Dermis blood vessel endothelial cell (primary cell): ENCODE results near the gene PREX1. TPM values are rescaled to one million over a fixed set of nuclear protein-coding genes. Genes with fewer than 3 reads are reported as not detected.
"Not testable (repeated sequence)": the region's sequence is repeated elsewhere in the genome, so short reads cannot be mapped to it uniquely, and the experiment has no call there.

Experiments used
- DNase-seq: peaks from one replicate; pipeline ENCODE4 v3.0.0; 2010
- total RNA-seq: library from RNA; depleted of rRNA; stranded (reverse); fragments of >200 nt; gene quantifications from 2 replicates; pipeline ENCODE4 v1.2.3, GENCODE V29; 2014

The PREX1 gene
- total RNA-seq, 1 donor from 2014 or later = 63.1 TPM

DNA sequence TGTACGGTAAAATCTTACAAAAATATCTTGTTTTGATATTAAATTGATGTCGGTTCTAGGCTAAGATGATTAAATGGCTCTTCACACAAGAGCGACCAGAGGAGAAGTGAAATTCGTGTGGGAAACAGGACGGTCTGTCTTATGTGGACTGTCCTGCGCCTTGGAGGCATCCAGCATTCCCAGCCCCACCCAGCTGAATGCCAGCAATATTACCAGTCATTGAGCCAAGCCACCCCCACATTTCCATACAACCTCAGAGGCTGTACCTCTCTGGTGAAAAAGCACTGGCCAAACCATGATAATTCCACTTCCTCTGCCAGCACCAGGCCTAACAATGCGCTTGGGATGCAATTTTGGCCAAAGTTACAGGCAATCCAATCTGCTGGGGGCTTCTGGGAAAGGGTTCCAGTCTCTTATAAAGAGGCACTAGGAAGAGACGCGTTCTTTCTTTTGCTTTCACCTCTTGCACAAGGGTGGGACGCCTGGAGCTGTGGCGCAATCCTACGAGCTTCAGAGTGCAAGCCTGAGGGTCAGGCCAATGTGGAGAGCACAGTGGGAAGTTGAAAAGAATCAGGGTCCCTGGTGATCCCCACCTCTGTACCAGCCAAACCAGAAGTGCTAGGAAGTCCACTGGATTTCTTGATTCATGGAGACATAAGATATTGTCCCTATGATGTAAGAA lies 213.1 kb downstream of the PREX1 start:
- no peak for DNase-seq

DNA sequence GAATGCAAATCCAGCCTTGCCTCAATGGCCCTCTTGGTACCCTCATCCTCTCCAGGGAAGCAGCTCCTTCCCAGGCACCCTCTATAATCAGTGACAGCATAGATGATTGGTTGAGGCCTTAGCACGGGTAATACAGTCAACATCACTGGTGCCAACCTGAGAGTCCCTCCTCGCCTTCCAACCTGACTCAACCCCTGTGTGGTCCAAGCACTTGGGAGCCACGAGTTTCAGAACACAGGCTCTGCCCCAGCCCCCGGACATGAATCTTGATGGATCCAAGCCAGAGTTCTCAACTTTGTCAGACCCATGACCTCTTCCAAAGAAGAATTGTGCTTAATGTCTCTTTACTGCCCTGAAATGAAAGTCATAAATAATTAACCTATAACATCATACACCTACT lies 213.9 kb downstream of the PREX1 start:
- DNase-seq = no peak

DNA sequence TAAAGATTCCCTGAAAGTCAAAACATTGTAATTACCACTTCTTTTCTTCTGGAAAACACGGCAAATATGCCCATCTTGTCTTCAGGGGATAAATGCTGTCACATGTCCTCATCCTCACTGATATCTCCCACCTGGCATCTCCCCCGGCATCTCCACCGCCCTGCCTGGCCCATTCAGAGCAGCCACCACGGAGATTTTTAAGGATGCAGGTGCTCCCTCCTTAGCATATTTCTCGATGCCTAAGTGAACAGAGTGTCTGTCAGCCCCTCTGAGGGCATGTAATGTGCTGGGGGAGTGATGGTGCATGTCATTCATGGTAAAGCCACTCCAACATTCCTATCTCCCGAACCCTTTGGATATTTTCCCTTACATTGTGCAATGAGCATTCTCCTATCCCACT lies 215.5 kb downstream of the PREX1 start:
- no peak for DNase-seq

DNA sequence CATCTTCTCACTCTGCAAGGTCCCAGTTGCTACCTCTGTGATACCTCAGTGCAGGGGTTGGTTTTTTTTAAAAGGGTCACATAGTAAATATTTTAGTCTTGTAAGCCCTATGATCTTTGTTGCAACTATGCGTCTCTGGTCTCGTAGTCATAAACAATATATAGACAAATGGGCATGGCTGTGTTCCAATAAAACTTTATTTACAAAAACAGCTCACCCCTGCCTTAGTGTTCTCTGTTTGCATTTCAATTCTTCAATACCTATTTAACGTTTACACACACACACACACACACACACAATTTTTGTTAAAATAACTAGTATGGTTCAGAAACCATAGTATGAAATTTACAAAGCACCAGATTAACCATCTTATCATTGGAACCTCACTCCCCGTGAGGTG lies 216.8 kb downstream of the PREX1 start:
- DNase-seq = no peak

DNA sequence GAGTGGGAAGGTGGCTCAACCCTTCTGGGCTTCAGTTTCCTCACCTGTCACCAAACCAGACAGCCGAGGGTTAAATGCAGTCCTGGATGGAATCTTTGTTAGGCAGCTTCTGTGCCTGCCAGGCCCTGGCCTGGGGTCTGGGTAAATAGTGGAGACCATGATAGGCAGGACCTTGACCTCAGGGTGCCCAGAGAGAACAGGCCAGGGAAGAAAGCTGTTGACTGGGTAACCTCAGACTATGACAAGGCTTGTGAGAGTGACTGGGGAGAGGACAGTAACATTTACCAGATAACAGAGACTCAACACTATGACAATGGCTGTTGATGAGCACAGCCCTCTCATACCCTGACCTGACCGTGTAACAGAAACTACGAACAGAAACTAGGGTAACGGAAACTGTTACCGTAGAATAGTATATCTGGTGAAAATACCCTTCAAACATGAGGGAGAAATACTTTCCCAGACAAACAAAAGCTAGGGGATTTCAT lies 218.3 kb downstream of the PREX1 start:
- no peak for DNase-seq

DNA sequence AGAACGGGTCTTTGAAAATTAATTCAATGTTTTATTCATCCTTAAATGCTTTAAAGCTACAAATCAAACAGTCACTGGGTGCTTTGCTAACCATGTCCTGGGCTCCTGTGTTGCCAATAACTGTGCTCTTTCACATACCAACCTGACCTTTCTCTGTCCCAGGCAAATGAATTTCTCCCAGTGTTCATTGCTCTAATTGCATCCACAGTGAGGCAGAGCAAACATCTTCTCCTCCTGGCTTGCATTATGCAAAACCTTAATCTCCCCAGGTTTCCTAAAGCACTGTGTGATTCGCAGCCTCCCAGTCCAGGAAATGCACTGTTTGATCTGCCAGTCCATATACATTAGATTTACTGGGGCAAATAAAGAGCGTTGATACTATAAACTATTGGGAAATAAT lies 219.0 kb downstream of the PREX1 start:
- no peak for DNase-seq

DNA sequence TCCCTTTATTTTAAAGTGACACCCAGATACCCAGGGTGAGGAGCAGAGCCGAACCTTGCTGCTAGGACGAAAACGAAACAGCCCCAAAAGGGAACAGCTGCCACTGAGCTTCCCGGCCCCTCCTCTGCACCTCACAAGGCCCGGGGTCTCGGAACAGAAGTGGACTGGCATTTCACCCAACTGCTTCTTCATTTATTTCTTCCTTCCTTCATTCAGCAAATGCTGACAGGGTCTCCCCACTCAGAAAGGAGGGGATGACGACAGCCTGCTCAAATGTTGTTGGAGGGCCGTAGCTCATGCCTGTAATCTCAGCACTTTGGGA lies 220.3 kb downstream of the PREX1 start:
- DNase-seq = no peak

DNA sequence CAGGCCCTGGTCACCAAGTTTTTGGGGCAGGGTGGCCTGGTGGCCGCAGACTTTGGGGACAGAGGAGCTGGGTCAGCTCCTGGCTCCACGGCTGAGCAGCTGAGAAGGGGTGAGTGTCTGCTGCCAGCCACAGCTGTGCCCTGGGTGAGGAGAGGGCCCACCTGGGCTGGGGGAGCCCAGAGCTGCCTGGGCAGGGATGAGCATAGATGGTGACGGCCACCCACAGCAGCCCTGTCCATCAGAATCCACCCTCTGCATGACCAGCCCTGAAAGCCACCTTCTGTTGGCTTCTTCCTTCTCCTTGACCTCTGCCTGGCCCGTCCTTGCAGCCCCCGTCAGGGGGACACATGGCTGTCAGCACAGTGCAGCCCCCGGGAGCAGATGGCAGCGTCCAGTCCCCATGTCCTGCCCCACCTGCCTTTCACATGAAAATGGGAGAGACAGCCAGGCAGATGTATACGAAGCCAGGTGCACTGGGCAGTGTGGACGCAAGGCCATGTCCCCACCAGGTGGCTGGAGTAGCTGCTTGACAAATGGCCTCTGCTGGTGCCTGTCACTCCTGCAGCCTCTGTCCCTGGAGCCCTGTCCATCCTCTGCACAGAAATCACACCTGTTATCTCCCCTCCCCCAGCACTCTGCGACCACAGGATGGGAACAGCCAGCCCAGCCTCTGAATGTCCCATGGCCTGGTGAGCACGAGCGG lies 220.8 kb downstream of the PREX1 start:
- DNase-seq = no peak

DNA sequence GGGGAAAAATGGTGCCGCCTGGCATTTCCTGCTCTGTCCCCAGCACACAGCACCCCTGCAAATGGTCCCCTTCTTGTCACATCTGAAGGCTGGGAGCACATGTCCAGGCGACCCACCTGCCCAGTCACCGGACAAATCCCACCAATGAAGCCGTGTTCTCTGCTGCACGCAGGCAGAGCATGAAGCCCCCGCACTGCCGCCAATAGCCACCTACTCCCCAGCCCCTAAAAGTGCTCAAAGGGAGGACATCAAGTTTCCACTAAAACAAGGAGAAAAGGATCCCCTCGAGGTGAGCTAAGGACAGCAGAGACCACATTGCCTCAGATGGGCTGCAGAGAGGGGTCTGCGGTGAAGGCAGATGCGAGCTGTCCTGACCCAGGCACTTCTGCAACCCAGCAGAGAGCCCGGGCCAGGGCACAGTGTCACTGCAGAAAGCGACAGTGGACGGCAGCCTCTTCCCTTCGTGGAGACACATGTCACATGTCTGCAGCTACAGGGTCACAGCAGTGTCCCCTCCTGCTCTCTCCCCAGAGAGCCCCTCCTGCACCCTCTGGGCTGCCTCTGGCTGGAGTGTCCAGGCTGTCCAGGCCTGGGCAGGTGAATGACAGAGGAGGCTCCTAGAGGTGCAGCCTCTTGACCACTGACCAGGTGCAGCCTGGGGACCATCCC lies 221.5 kb downstream of the PREX1 start:
- no peak for DNase-seq

DNA sequence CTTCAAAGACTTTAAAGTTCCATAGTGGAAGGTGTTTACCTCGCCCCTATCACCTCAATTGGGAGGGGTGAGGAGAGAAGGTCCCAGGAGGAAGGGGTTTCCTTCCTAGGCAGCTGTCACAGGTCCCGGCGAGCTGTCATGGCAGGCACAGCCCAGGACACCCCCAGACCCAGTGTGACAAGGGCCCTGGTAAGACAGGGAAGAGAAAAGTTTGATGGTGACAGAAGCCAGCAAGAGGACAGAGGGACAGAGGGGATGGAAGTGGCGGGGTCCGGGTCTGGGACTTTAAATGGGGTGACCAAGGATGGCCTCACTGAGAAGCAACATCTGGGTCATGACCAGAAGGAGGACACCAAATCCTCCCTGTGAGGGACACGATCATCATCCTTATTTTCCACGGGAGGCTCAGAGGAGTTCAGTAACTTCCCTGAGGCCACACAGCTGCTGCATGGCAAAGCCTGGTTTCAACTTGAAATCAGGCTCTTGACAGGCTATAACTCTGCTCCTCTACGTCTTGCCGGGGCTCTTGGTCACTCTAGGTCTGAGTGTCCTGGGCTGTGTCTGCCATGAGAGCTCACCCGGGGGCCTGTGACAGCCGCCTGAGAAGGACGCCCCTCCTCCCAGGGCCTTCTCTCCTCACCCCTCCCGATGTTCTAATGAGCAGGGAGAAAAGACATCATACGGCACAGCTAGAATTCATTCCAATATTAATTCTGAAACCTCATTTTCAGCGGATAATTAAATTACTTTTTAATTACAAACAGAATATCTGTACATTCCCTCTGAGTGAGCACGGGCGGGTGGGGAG lies 222.2 kb downstream of the PREX1 start:
- no peak for DNase-seq

DNA sequence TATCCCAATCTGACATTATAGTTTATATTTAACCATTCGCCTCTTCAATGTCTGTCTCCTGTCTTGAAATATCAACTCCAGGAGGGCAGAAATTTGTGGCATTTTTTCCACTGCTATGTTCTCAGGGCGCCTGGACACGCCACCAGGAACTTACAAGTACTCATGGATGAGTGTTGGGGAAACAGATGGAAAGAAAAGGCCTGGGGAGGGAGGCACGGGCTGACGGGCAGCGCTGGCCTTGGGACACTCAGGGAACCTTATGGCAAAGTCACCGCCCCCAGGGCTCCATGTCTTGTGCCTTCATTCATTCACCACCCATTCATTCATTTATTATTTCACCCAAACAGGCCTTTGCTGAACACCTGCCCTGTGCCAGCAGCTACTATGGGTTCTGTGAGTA lies 222.9 kb downstream of the PREX1 start:
- DNase-seq = no peak

DNA sequence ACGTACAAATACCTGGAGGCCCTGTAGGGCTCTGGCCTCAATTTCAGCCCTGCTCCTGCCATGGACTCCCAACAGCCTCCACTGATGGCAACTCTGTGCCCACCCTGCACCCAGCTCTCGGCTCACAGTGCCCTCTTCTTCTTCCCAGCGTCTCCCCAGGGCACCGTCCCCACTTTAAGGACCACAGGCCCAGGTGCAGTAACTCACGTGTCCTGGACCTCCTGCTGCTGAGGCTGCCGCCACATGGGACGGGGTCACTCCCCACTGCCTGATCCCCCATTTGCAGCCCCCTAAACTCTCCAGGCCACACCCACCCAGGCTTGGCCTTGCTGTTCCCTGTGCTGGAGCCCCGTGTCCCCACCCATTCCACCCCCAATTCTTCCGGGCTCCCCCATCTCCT lies 223.4 kb downstream of the PREX1 start:
- no peak for DNase-seq

DNA sequence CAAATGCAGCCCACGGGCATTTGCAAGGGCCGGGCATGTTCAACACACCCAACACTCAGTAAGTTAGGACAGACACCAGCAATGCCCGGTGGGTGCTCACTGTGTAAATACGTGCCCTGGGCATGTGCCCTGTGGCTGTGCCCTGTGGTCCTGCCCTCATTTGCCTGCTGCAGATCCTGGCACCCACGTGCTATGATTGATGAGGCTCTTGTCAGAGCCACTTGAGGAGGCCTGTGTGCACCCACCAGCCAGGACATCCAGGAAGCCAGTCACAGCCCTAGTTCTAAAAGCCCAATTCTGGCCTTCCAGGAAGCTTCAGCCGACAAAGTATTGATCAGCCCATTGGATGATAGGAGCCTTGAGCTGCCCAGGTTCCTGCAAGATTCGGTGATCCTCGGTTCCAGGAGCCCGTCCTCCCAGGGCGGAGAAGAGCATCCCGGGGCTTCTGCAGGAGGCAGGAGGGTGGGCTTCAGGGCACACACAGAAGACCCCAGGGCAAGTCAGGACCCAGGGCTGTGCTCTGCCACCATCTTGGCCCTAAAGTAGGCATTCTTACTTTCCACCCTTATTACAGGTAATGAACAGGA lies 223.9 kb downstream of the PREX1 start:
- no peak for DNase-seq

DNA sequence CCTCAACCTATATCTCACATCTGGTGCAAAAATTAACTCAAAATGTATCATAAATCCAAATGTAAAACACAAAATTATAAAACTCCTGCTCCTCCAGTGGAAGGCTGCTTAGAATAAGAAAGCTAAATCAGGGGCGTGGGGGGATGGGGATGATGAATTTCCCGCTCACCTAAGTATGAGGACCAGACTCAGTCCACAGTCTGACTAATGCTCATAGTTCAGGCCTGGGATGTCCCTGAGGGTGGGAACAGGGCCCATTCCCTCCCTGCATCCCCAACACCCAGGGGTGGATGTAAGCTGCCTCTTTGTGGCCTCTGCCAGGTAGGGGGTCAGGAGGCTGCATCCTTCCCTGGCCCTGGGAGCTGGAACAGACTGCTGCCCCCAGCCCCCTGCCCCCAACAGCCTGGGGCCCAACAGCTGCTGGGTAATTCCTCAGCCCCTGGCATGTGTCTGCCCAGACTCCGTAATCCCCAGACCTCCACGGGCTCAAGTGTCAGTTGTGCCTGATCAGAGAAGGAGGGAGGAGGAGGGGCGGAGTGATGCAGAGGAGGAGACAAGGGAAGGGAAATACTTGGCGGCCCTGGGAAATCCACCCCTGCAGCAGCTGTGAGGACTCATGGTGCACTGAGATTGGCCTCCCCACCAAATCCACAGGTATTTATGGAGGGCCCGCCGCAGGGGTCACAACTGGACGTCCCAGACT lies 224.5 kb downstream of the PREX1 start:
- DNase-seq = no peak

DNA sequence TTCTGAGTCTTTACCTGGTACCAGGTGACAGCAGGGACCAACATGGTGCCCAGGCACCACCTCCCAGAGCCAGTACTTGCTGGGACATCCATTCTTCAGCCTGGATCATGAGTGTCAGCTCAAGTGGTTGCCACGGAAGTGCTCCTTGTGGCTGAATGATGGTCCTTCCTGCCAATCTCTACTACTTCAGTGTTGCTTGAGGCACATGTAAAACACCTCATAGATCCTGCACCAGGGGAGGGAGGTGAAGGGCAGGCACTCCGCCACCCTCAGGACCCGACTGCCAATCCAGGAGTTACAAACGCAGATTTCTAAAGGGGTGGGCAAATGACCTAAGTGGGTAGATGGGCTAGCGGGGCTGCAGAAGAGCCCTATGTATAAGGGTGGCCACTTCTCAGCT lies 226.0 kb downstream of the PREX1 start:
- no peak for DNase-seq

DNA sequence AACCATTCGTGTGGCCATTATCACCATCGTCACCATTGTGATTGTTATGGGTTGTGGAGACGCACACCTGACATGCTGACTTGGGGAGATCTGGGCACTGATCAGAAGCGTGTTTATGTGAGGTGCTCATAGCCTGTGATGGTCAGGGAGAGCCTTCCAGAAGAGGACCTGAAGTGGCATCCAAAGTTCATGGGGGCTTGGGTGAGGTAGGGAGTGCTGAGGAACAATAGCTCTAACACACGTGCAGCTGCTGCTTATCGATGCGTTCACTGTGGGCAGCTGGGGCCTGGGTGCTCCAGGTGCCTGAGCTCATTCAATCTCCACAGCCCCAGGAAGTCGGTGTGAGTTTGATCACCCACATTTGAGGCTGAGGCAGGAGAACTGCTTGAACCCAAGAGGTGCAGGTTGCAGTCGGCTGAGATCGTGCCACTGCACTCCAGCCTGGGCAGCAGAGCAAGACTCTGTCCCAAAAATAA lies 227.3 kb downstream of the PREX1 start:
- DNase-seq = no peak

DNA sequence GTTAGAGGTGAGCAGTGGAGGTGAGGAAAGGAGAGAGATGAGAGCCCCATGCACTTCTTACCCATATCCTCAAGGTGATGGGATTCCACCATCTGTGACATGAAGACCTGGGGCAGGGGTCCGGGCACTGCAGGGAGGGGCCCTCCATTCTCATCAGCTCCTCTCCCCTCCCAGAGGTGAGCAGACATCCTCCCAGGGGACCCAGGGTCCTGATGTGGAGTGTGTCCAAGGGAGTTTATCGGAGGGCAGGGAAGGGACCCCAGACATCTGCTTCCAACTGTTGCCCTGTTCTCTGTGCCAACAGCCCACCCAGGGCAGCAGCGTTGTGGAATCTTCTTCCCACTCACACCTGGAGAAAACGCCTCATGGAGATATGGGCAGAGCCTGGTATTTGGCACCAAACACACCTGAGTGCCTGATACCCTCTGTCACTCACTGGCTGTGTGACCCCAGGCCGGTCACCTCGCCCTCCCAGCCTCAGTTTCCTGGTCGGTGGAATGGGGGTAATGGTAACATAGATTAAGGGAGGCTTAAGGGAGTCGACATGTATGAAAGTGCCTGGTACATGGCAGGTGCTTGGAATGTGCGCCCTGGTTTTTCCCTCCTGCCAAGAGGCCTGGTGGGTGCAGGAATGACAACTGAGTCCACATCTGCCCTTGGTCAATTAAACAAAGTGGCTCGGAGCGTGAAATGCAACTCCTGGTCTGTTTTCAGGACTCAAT lies 227.9 kb downstream of the PREX1 start:
- no peak for DNase-seq

DNA sequence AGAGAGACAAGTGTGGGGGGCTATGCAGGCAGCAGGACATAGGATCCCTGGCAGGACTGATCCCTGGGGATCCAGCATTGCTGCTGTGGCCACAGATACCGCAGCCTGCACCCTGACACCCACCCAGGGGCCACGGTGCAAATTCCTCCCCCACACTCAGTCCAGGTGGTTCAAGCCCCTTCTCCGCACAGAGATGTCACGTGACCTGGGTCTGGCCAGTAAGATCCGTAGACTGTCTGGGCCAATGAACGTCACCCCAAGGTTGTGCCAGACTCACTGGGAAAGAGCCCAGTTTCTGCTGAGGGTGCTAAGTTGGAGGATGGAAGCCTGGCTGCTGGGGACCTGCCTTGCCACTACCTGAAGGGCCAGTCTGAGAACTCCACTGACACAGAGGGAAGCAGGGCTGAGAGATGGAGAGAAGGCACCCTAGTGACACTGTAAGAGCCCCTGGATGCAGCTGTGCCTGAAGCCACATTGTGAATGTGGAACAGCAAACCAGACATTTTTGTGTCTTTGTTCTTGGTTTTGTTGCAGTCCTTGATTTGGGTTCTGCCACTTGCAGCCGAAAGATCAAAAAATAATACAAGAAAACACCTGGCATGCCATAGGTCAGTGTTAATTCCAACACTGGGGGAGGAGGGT lies 228.6 kb downstream of the PREX1 start:
- no peak for DNase-seq

DNA sequence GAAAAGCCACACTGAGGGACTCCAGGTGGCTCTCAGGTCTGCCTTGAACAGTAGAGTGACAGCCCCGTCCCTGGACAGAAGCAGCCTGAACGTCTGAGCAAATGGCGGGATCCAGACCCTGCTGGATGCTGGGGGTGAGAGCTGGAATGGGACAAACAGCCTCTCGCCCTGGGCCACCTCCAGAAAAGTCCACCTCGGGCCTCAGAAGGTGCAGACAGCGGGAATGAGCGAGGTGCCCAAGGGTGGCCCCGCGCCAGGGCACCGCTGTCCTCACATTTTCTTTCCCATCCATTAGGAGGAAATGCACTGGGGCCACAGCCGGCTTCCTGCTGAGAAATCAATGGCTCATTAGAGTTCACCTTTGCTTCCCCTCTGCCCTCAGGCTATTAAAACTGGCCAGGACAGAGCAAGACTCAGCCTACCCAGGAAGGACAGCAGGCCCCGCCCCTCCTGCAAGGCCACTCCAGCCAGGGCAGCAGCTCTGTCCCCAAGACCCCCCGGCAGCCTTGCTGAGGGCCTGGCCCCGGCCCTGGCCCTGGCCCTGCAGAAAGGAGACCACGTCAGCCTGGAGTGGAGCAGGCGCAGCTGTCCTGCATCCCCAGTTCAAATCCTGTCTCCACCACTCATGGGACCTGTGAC lies 229.4 kb downstream of the PREX1 start:
- not testable (repeated sequence) for DNase-seq
